GM18858 (cell line): ENCODE results near the gene TMEM101.
"Not testable (repeated sequence)": the region's sequence is repeated elsewhere in the genome, so short reads cannot be mapped to it uniquely, and the experiment has no call there.

Source experiments
- ATAC-seq: cut with Tn5 transposase; IDR thresholded peaks from one replicate; pipeline ENCODE4 v1.9.1; 2021; ENCODE audit not compliant: unreplicated experiment

The TMEM101 gene

GRCh38 chr17:44000871-44001460, 13.8 kb downstream of the TMEM101 start:
- ATAC-seq, result no peak

GRCh38 chr17:44000141-44000860, 14.5 kb downstream of the TMEM101 start:
- ATAC-seq, result no peak

- no peak for ATAC-seq
These were observed 15.7 kb downstream of the TMEM101 start for GRCh38 chr17:43999024-43999423.

GRCh38 chr17:43998552-43998951, 16.2 kb downstream of the TMEM101 start:
- no peak for ATAC-seq

- not testable (repeated sequence) for ATAC-seq
These were observed 17.6 kb downstream of the TMEM101 start for GRCh38 chr17:43997180-43997579.

GRCh38 chr17:43995150-43995471, 19.7 kb downstream of the TMEM101 start:
- ATAC-seq, result no peak

GRCh38 chr17:43994272-43995149, 20.3 kb downstream of the TMEM101 start:
- ATAC-seq, result no peak

- no peak for ATAC-seq
These were observed 22.1 kb downstream of the TMEM101 start for GRCh38 chr17:43992641-43993040.

- no peak for ATAC-seq
These were observed 26.5 kb downstream of the TMEM101 start for GRCh38 chr17:43988301-43988700.

- no peak for ATAC-seq
These were observed 27.4 kb downstream of the TMEM101 start for GRCh38 chr17:43987131-43988021.

GRCh38 chr17:43986225-43986981, 28.4 kb downstream of the TMEM101 start:
- no peak for ATAC-seq

- ATAC-seq, result no peak
These were observed 30.2 kb downstream of the TMEM101 start for GRCh38 chr17:43984521-43984920.

- ATAC-seq, result no peak
These were observed 31.0 kb downstream of the TMEM101 start for GRCh38 chr17:43983515-43984411.

- no peak for ATAC-seq
These were observed 31.6 kb downstream of the TMEM101 start for GRCh38 chr17:43983196-43983514.

- no peak for ATAC-seq
These were observed 32.6 kb downstream of the TMEM101 start for GRCh38 chr17:43982171-43982570.

- ATAC-seq, result no peak
These were observed 35.1 kb downstream of the TMEM101 start for GRCh38 chr17:43979671-43980070.

GRCh38 chr17:43979011-43979410, 35.8 kb downstream of the TMEM101 start:
- ATAC-seq, result no peak

GRCh38 chr17:43978078-43978477, 36.7 kb downstream of the TMEM101 start:
- ATAC-seq, result no peak
